ENCODE results near the gene PPP1R11. TPM values are rescaled to one million over a fixed set of nuclear protein-coding genes. Genes with fewer than 3 reads are reported as not detected.

Gene PPP1R11, protein sequence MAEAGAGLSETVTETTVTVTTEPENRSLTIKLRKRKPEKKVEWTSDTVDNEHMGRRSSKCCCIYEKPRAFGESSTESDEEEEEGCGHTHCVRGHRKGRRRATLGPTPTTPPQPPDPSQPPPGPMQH
- 10.6 and 13.2 TPM in 2 replicates for total RNA-seq

DNA sequence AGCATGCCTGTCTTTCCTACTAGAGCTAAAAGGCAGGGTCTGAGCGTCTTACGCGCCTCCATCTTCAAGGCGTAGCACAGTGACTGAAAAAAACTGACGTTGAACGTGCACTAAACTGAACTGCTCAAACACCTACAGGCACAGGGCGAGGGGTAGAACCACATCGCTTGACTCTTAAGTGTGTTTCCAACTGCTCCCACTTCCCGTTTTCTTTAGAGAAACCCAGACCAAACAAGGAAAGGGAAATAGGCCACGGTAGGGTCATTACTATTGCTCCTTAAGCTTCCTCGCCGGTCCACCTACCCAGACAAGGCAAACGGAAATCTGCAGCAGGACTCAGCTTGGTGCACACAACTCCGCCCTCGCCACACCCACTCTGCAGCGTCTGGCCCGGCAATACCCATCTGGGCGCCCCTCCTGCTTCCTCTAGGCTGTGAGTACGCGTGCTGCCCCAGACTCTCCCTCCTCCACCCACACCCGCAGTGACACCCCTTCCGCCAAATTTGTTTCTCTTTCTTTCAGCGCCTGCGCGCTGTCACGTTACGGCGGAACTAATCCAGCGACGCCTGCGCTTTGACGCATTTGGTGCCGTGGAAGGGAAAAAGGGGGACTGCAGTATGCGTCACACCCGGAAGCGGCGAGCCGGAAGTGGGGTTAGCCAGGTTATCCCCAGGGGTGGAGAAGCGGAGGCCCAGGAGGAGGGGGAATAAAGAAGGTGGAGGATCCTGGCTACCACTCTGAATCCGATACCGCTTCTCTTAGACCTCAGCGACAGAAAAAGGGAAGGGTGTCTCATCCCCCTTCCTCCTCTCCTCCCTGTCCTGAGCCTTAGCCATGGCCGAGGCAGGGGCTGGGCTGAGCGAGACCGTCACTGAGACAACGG is at the start of gene PPP1R11:
Gene PPP1R11 (plus strand): TSS at position 622 of the 883 bp plus-strand sequence. CDS start 213 bp downstream, at position 835.

DNA sequence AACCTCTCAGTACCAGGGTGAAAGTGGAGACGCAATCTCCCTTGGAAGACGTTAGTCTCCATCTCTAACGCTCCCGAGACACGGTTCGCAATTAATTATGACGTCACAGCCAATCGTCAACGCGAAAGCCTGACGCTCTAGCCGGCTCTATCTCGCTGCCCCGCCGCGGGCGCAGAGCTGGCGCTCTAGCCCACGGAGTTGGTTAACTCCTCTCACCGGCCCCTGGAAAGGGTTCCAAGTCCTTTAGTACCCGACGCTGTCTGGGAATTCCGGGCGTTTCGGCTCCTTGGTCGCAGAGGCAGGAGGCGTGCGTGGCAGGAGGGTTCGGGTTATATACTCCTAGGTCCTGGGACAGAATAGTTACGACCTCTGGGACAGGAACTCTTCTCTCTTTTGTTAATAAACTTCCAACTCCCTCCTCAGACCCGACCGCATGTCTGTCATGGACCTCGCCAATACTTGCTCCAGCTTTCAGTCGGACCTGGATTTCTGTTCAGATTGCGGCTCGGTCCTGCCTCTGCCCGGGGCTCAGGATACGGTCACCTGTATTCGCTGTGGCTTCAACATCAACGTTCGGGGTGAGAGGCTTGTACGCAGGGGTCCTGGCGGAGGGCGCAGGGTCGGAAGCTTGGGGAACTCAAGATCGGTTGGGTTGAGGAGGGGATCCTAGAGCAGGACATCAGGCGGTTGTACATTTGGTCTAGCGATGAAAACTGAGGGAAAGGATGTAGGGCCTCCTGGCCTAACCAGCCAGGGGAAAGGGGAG is 5.7 kb upstream of the PPP1R11 start, which contains the start of gene POLR1H:
Gene POLR1H (plus strand): TSS at position 174 of the 766 bp plus-strand sequence. CDS start 260 bp downstream, at position 434.

DNA sequence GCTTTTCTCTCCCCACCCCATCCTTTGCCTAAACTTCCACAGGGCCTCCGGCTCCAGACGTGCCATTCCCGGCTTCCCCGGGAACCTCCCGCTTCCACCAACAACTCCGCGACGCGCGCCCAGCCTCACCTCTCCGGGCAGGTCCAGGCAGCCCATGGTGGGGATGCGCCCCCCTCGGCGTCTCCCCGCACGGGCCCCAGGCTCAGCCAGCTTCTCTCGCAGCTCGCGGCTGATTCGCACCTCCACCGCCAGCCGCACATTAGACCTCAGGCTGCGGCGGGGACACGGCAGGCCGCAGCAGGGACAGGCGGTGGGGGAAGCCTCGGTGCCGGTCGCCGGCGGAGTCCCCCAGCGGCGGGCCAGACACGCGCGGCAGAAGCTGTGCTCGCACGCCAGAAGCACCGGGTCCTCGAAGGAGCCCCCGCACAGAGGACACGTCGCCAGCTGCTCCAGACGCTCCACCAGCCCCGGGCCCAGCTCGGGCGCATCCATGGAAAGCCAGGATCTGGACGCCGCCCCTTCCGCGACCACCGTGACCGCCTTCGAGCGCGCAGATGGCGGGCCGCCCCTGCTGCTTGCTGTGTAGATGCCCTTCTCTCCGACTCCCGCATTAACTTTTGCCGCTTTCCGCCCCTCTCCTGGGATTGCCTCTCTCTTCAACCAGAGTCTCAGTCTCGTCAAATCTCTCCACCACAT is 8.2 kb downstream of the PPP1R11 start, which contains the start of gene RNF39:
Gene RNF39 (minus strand): TSS at position 676 of the 696 bp plus-strand sequence. CDS start 184 bp downstream, at position 492.

DNA sequence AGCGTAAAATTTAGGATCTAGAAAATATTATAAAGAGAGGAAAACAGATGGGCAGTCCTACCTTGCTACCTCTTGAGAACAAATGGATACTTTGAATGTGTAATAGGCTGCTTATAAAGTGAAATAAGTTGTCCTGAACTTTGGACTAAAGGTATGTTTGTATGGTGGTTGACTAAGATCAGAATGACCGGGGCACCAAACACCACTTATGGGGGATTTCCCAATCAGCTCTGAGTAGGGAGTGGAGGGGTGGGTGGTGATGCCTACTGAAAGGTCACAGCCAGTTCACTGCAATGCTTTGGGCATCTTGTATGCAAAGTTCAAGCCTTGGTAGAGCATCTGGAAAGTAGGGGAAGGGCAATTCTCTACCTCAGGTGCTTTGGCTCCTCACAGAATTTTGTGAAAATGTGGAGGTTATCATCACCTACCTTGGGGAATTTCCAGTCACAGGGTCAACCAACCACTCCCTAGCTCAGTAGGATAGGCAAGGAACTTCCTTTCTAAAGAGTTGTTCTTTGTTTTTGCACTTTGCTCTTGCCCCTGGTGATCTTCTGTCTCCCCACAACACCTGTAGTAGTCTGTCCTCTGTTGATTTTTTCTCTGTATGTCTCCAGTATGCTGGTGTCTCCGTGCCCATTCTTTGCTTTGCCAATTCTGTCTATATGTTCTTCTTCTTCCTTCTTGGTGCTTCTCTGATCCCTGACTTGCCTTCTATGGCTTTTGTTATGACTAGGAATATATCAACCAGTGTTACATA is 46.2 kb downstream of the PPP1R11 start, which contains the start of gene TRIM31:
Gene TRIM31 (minus strand): TSS at position 88 of the 757 bp plus-strand sequence. CDS start 285 bp downstream, outside the sequence.

Other genes with a start within 250 kb of the PPP1R11 start
- not detected in 2 replicates for gene HLA-G, start 239.4 kb upstream of the PPP1R11 start, total RNA-seq
- 426 and 595 TPM in 2 replicates for gene HLA-A, start 124.7 kb upstream of the PPP1R11 start, total RNA-seq
- 35.4 and 42.6 TPM in 2 replicates for gene POLR1H, start 5.9 kb upstream of the PPP1R11 start, total RNA-seq
- not detected in 2 replicates for gene RNF39, start 8.6 kb downstream of the PPP1R11 start, total RNA-seq
- not detected in 2 replicates for gene TRIM31, start 45.9 kb downstream of the PPP1R11 start, total RNA-seq
- not detected in 2 replicates for gene TRIM40, start 68.9 kb downstream of the PPP1R11 start, total RNA-seq
- not detected in 2 replicates for gene TRIM10, start 94.0 kb downstream of the PPP1R11 start, total RNA-seq
- gene TRIM15, start 96.3 kb downstream of the PPP1R11 start, total RNA-seq = not detected in 2 replicates
- 23.8 and 25.6 TPM in 2 replicates for gene TRIM26, start 146.2 kb downstream of the PPP1R11 start, total RNA-seq

Measured in endothelial cell of coronary artery (primary cell).